HCT116 (cell line): ENCODE data around the gene DLX4. TPM values are rescaled to one million over a fixed set of nuclear protein-coding genes. Genes with fewer than 3 reads are reported as not detected.

Source experiments
- ATAC-seq: fragments of 200-7000 bp; cut with Tn5 transposase; 2 replicates; pipeline ENCODE4 v1.9.1; 2020; ENCODE audit warnings: mild to moderate bottlenecking, moderate library complexity
- BruUV-seq: library from RNA; stranded (reverse); fragments of 400-500 nt; replicated peaks from 2 replicates; lab custom pipeline; 2021; lab: Mats Ljungman, UMichigan
- CTCF ChIA-PET: fragments of 300-600 bp; sonication (Branson Sonifier 250); formaldehyde crosslinking; loops from one replicate; lab custom pipeline; 2021; ENCODE audit warnings: antibody characterized with exemption; lab: Charles Lee
- POLR2A ChIA-PET: fragments of 300-600, 350-600 bp; sonication (Branson Sonifier 250); formaldehyde crosslinking; loops from one replicate; lab custom pipeline; 2021; ENCODE audit warnings: antibody characterized with exemption; lab: Charles Lee
- RAD21 ChIA-PET, 2 experiments: fragments of 300-600 bp; sonication (Branson Sonifier 250); formaldehyde crosslinking; loops; one replicate each; lab custom pipeline; 2023; ENCODE audit warnings: low total read pairs in 2 of 2; ENCODE audit not compliant: uncharacterized antibody in 2 of 2, unreplicated experiment in 2 of 2, low non-redundant PET in 1 of 2; lab: Charles Lee
- DNase-seq: peaks from one replicate; pipeline ENCODE4 v3.0.0-alpha.2; 2010; ENCODE audit warnings: low read depth, low spot score
- H2AFZ ChIP-seq: fragments of 200-600 bp; shearing (Covaris generic), sonication (generic); 2 replicates; pipeline ENCODE4 v1.6.1; 2017; ENCODE audit warnings: low read depth, mixed run types, mixed read lengths, antibody characterized with exemption, low read length; ENCODE audit not compliant: poor library complexity, severe bottlenecking
- H3K27ac ChIP-seq: 2 replicates; pipeline ENCODE4 v1.5.1; 2012; ENCODE audit warnings: low read depth, low read length
- H3K27me3 ChIP-seq: fragments of 200-600 bp; sonication (generic); 2 replicates; pipeline ENCODE4 v1.6.1; 2016; ENCODE audit warnings: mixed run types, low read length, mixed read lengths; ENCODE audit not compliant: insufficient read depth
- H3K36me3 ChIP-seq, 2 experiments: fragments of 200-500 bp in 1 of 2; fragments of 200-600 bp in 1 of 2; sonication (Bioruptor generic) in 1 of 2; sonication (generic) in 1 of 2; 2 replicates each; pipeline versions ENCODE4 v1.5.1 to v1.6.1; 2014 to 2016; ENCODE audit warnings: low read length in 2 of 2, inconsistent platforms in 1 of 2, mixed read lengths in 1 of 2, mixed run types in 1 of 2; ENCODE audit not compliant: insufficient read depth in 2 of 2, control insufficient read depth in 1 of 2
- H3K4me1 ChIP-seq, 2 experiments: fragments of 200-600 bp in 1 of 2; sonication (generic) in 1 of 2; 2 replicates each; pipeline versions ENCODE4 v1.5.1 to v1.6.1; 2012 to 2017; ENCODE audit warnings: low read length in 2 of 2, inconsistent platforms in 1 of 2, mild to moderate bottlenecking in 1 of 2, mixed read lengths in 1 of 2, mixed run types in 1 of 2, moderate library complexity in 1 of 2; ENCODE audit not compliant: insufficient read depth in 2 of 2, control insufficient read depth in 1 of 2
- H3K4me2 ChIP-seq: fragments of 200-600 bp; sonication (generic); 2 replicates; pipeline ENCODE4 v1.6.1; 2017; ENCODE audit warnings: mixed run types, low read length, mixed read lengths
- H3K4me3 ChIP-seq, 2 experiments: fragments of 200-600 bp in 1 of 2; sonication (generic) in 1 of 2; replicated peaks in 1 of 2; 2 replicates each; pipeline ENCODE4 v1.5.1; 2011 to 2016; ENCODE audit warnings: low read length in 2 of 2, control low read depth in 1 of 2, low read depth in 1 of 2, mild to moderate bottlenecking in 1 of 2, mixed read lengths in 1 of 2, mixed run types in 1 of 2
- H3K79me2 ChIP-seq: fragments of 200-600 bp; sonication (generic); 2 replicates; pipeline ENCODE4 v1.6.1; 2017; ENCODE audit warnings: mild to moderate bottlenecking, mixed run types, low read length, moderate library complexity, mixed read lengths; ENCODE audit not compliant: insufficient read depth
- H3K9ac ChIP-seq: fragments of 200-600 bp; sonication (generic); 2 replicates; pipeline ENCODE4 v1.6.1; 2016; ENCODE audit warnings: low read length, mixed read lengths
- H3K9me2 ChIP-seq: fragments of 200-600 bp; sonication (generic), shearing (Covaris generic); 2 replicates; pipeline ENCODE4 v1.6.1; 2017; ENCODE audit warnings: mixed run types, mild to moderate bottlenecking, moderate library complexity; ENCODE audit not compliant: insufficient read depth
- H3K9me3 ChIP-seq, 2 experiments: fragments of 200-500 bp in 1 of 2; fragments of 200-600 bp in 1 of 2; sonication (Bioruptor generic) in 1 of 2; sonication (generic) in 1 of 2; 2 replicates each; pipeline ENCODE4 v1.6.1; 2014 to 2017; ENCODE audit warnings: low read length in 2 of 2, mixed read lengths in 2 of 2, inconsistent platforms in 1 of 2, low read depth in 1 of 2, mild to moderate bottlenecking in 1 of 2, mixed run types in 1 of 2, moderate library complexity in 1 of 2; ENCODE audit not compliant: control insufficient read depth in 1 of 2, insufficient read depth in 1 of 2
- H4K20me1 ChIP-seq: fragments of 200-600 bp; sonication (generic), shearing (Covaris generic); 2 replicates; pipeline ENCODE4 v1.6.1; 2017; ENCODE audit warnings: mixed run types, mild to moderate bottlenecking, moderate library complexity; ENCODE audit not compliant: insufficient read depth
- ATF3 ChIP-seq: IDR thresholded peaks from 2 replicates; pipeline ENCODE4 v1.6.1; 2012
- CEBPB ChIP-seq: IDR thresholded peaks from 2 replicates; pipeline ENCODE4 v1.6.1; 2012; ENCODE audit warnings: low read depth
- CTCF ChIP-seq, 3 experiments: fragments of 200-600 bp in 1 of 3; sonication (generic) in 1 of 3; IDR thresholded peaks in 2 of 3; conservative IDR thresholded peaks in 1 of 3; 2 replicates each; pipeline ENCODE4 v1.5.1; 2012 to 2017; ENCODE audit warnings: low read depth in 2 of 3, low read length in 2 of 3, antibody characterized with exemption in 1 of 3, borderline replicate concordance in 1 of 3, control low read depth in 1 of 3, mild to moderate bottlenecking in 1 of 3, mixed read lengths in 1 of 3, mixed run types in 1 of 3, moderate library complexity in 1 of 3; ENCODE audit not compliant: insufficient read depth in 1 of 3
- EZH2phosphoT487 ChIP-seq: fragments of 200-600 bp; IDR thresholded peaks from 2 replicates; pipeline ENCODE4 v1.6.1; 2018; ENCODE audit warnings: antibody characterized with exemption, borderline replicate concordance
- FOSL1 ChIP-seq: IDR thresholded peaks from 2 replicates; pipeline ENCODE4 v1.6.1; 2012; ENCODE audit warnings: low read depth
- POLR2A ChIP-seq: IDR thresholded peaks from 2 replicates; pipeline ENCODE4 v1.7.0; 2011; ENCODE audit warnings: borderline replicate concordance; ENCODE audit not compliant: insufficient read depth, insufficient read length; ENCODE audit errors: extremely low read depth
- REST ChIP-seq: IDR thresholded peaks from 2 replicates; pipeline ENCODE4 v1.6.1; 2012; ENCODE audit warnings: low read depth
- SIN3A ChIP-seq: IDR thresholded peaks from 2 replicates; pipeline ENCODE4 v1.6.1; 2012; ENCODE audit warnings: low read depth
- TCF7L2 ChIP-seq: IDR thresholded peaks from 2 replicates; pipeline ENCODE4 v1.7.0; 2011; ENCODE audit warnings: borderline replicate concordance, inconsistent platforms; ENCODE audit not compliant: insufficient read depth, insufficient read length; ENCODE audit errors: extremely low read depth
- ZFX ChIP-seq: fragments of 450-650 bp; IDR thresholded peaks from 2 replicates; pipeline ENCODE4 v1.6.1; 2017
- ZNF274 ChIP-seq: fragments of 200-500 bp; sonication (Bioruptor generic); IDR thresholded peaks from 2 replicates; pipeline ENCODE4 v1.6.1; 2014; ENCODE audit warnings: mild to moderate bottlenecking, low read depth, low read length, inconsistent platforms
- intact Hi-C: fragments of 100-400 bp; cut with micrococcal nuclease; formaldehyde crosslinking; loops from 2 replicates; pipeline ENCODE4 v1.10.0; 2022
- total RNA-seq: library from RNA; stranded (reverse); gene quantifications from one replicate; pipeline ENCODE4 v1.2.1, GENCODE V29; 2021; ENCODE audit not compliant: unreplicated experiment

DLX4 gene
- total RNA-seq, 1 experiment from 2014 or later: 14.0 TPM

- H3K4me1 ChIP-seq: peaks cover 4 to 9% of the 10 kb centered on the region in 2 experiments; a peak in 2 of 4 replicates
- no peak overlapping the region for H3K9ac ChIP-seq
- DNase-seq (no peak), ATAC-seq (no peak)
- H3K27me3 ChIP-seq: peaks cover 12% of the 10 kb centered on the region; the same call in 1 of the 2 replicates
- H4K20me1 ChIP-seq: no peaks in the 10 kb centered on the region
- RAD21 ChIA-PET: no interaction called here
- intact Hi-C loops: no loop called here
- H3K9me2 ChIP-seq: no peaks in the 10 kb centered on the region
- POLR2A ChIA-PET: no interaction called here
- H3K9me3 ChIP-seq: no peaks in the 10 kb centered on the region
- TF ChIP-seq POLR2A (no peak), CEBPB (no peak), EZH2phosphoT487 (no peak), ZNF274 (no peak), REST (no peak), CTCF (IDR thresholded peaks at IDR 0.05 in 2 of 3, conservative IDR thresholded peaks at IDR 0.05 in 1 of 3; ENCODE audit: borderline replicate concordance in 1 of 3, insufficient read depth in 1 of 3, low read depth in 2 of 3, low read length in 2 of 3) (no peak), SIN3A (no peak), TCF7L2 (no peak), ATF3 (no peak), ZFX (no peak; the same call in 1 of the 2 replicates), FOSL1 (no peak)
- BruUV-seq: no TSS peak
- H3K4me3 ChIP-seq: no peak overlapping the region
- H3K27ac ChIP-seq: no peak overlapping the region
- H3K4me2 ChIP-seq: no peak overlapping the region
- H3K79me2 ChIP-seq: no peaks in the 10 kb centered on the region
- H2AFZ ChIP-seq: no peak overlapping the region
- CTCF ChIA-PET: interaction anchor here (1.2 to 1.4 kb wide), 3 partner anchors 13 to 32 kb away, joined by 3 to 6 read pairs (median 5); no protein-coding TSS in a partner anchor
- H3K36me3 ChIP-seq: no peaks in the 10 kb centered on the region
Measured at GRCh38 chr17:49984283-49984682, 15.3 kb downstream of the DLX4 start.
